GM23338 (cell line): ENCODE data around the gene NQO2.
"Not testable (repeated sequence)": the region's sequence is repeated elsewhere in the genome, so short reads cannot be mapped to it uniquely, and the experiment has no call there.

Experiments
- CREB1 ChIP-seq: fragments of 250-450 bp; sonication (Bioruptor Pico); IDR thresholded peaks from 2 replicates; pipeline ENCODE4 v1.5.0; 2020; ENCODE audit warnings: low read depth, mild to moderate bottlenecking, moderate library complexity
- CTCF ChIP-seq, 2 experiments: fragments of 200-600 bp in 1 of 2; sonication (generic) in 1 of 2; conservative IDR thresholded peaks; 2 replicates each; pipeline versions ENCODE4 v1.5.1 to v1.6.1; 2016 to 2017; ENCODE audit warnings: antibody characterized with exemption in 2 of 2, low read depth in 2 of 2, mild to moderate bottlenecking in 2 of 2, moderate library complexity in 1 of 2
- ETS1 ChIP-seq: IDR thresholded peaks from 2 replicates; pipeline ENCODE4 v1.6.1; 2016; ENCODE audit warnings: antibody characterized with exemption
- EZH2 ChIP-seq: fragments of 200-600 bp; sonication (generic); IDR thresholded peaks from one replicate; pipeline ENCODE4 v1.8.0; 2017; ENCODE audit warnings: antibody characterized with exemption, mild to moderate bottlenecking, low read depth; ENCODE audit not compliant: unreplicated experiment
- EZH2phosphoT487 ChIP-seq: fragments of 200-600 bp; sonication (generic); IDR thresholded peaks from one replicate; pipeline ENCODE4 v1.8.1; 2018; ENCODE audit warnings: antibody characterized with exemption; ENCODE audit not compliant: unreplicated experiment
- JUNB ChIP-seq: IDR thresholded peaks from one replicate; pipeline ENCODE4 v1.6.1; 2016; ENCODE audit warnings: antibody characterized with exemption; ENCODE audit not compliant: unreplicated experiment
- NANOG ChIP-seq: IDR thresholded peaks from 2 replicates; pipeline ENCODE4 v1.6.1; 2016; ENCODE audit warnings: antibody characterized with exemption, borderline replicate concordance
- POLR2AphosphoS5 ChIP-seq: IDR thresholded peaks from 2 replicates; pipeline ENCODE4 v1.6.1; 2016; ENCODE audit warnings: antibody characterized with exemption, low read depth
- REST ChIP-seq: IDR thresholded peaks from one replicate; pipeline ENCODE4 v1.6.1; 2018; ENCODE audit warnings: antibody characterized with exemption; ENCODE audit not compliant: unreplicated experiment
- ZNF114 ChIP-seq: fragments of 250-450 bp; sonication (Bioruptor Pico); IDR thresholded peaks from 2 replicates; pipeline ENCODE4 v1.5.0; 2020; ENCODE audit warnings: mild to moderate bottlenecking, moderate library complexity
- ZNF331 ChIP-seq: fragments of 250-450 bp; sonication (Bioruptor Pico); IDR thresholded peaks from 2 replicates; pipeline ENCODE4 v1.5.0; 2020; ENCODE audit warnings: low read depth, mild to moderate bottlenecking, moderate library complexity

GRCh38 chr6:3003226-3003625, 3.5 kb downstream of the NQO2 start:
- not testable (repeated sequence) for TF ChIP-seq REST; CTCF (conservative IDR thresholded peaks at IDR 0.05; ENCODE audit: low read depth in 2 of 2); POLR2AphosphoS5; JUNB; ZNF331 (CRISPR knock-in tag); ETS1; CREB1 (CRISPR knock-in tag); EZH2; EZH2phosphoT487; ZNF114 (CRISPR knock-in tag); NANOG
